Right atrium auricular region (tissue), 2 donors: Measurements from ENCODE around the gene CIBAR2. TPM values are rescaled to one million over a fixed set of nuclear protein-coding genes. Genes with fewer than 3 reads are reported as not detected.
"Not testable (repeated sequence)": the region's sequence is repeated elsewhere in the genome, so short reads cannot be mapped to it uniquely, and the experiment has no call there.

ENCODE experiments used
- DNase-seq: peaks from one replicate; pipeline ENCODE4 v3.0.0-alpha.2; 2019; ENCODE audit warnings: low spot score
- H3K27ac ChIP-seq, 2 donors: fragments of 200-600 bp; sonication (generic); 1 replicate in 1 of 2; 2 replicates in 1 of 2; pipeline ENCODE4 v1.5.1; 2016 to 2019
- H3K27me3 ChIP-seq, 2 donors: fragments of 200-600 bp; sonication (generic); one replicate each; pipeline versions ENCODE4 v1.5.1 to v1.6.0; 2017 to 2019
- H3K36me3 ChIP-seq: fragments of 200-600 bp; sonication (generic); one replicate; pipeline ENCODE4 v1.5.1; 2016
- H3K4me1 ChIP-seq, 2 donors: fragments of 200-600 bp; sonication (generic); one replicate each; pipeline versions ENCODE4 v1.5.1 to v1.6.0; 2017 to 2019
- H3K4me3 ChIP-seq, 2 donors: fragments of 200-600 bp; sonication (generic); 1 replicate in 1 of 2; 2 replicates in 1 of 2; pipeline ENCODE4 v1.5.1; 2017 to 2019; ENCODE audit warnings: mild to moderate bottlenecking in 1 of 2, moderate library complexity in 1 of 2
- H3K9me3 ChIP-seq, 2 donors: fragments of 200-600 bp; sonication (generic); one replicate each; pipeline ENCODE4 v1.5.1; 2019
- total RNA-seq, 2 donors: library from RNA; depleted of rRNA; stranded (reverse); fragments of >200 nt; gene quantifications; one replicate each; pipeline ENCODE4 v1.1.0, GENCODE V29; 2016
- TF ChIP-seq, protein P1 (sequence below), 2 donors: fragments of 200-600 bp; sonication (generic); IDR thresholded peaks; one replicate each; pipeline ENCODE4 v1.5.1; 2019; ENCODE audit warnings: antibody characterized with exemption in 2 of 2

The CIBAR2 gene
- total RNA-seq, 2 donors from 2014 or later, result not detected

DNA sequence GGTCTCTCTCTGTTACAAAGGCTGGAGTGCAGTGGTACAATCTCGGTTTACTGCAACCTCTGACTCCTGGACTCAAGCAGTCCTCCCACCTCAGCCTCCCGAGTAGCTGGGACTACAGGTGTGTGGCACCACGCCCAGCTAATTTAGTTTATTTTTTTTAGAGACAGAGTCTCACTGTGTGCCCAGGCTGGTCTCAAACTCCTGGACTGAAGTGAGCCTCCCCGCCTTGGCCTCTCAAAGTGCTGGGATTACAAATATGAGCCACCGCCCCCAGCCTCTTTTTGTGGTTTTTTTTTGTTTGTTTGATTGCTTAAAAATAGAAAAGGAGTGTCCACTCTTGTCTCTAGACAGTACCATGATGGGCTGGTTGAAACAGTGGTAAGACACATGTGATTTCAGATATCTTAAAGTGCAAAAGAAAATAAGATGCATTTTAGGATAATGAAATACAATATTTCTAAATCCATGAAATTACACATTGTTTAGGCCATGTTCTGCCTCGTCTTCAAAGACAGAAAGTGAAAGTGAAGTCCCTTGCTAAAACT lies 57.3 kb downstream of the CIBAR2 start:
- no peak for DNase-seq
- Histone ChIP-seq H3K4me1 (peaks cover 0 to 43% of the 10 kb centered on the region in 2 donors), H3K9me3 (no peaks in the 10 kb centered on the region), H3K27ac (peak overlapping the region; percentile 58 to 71), H3K36me3 (no peaks in the 10 kb centered on the region), H3K27me3 (no peaks in the 10 kb centered on the region), H3K4me3 (peak overlapping the region in 1 of 2 donors; percentile 18)
- TF ChIP-seq, protein P1, sequence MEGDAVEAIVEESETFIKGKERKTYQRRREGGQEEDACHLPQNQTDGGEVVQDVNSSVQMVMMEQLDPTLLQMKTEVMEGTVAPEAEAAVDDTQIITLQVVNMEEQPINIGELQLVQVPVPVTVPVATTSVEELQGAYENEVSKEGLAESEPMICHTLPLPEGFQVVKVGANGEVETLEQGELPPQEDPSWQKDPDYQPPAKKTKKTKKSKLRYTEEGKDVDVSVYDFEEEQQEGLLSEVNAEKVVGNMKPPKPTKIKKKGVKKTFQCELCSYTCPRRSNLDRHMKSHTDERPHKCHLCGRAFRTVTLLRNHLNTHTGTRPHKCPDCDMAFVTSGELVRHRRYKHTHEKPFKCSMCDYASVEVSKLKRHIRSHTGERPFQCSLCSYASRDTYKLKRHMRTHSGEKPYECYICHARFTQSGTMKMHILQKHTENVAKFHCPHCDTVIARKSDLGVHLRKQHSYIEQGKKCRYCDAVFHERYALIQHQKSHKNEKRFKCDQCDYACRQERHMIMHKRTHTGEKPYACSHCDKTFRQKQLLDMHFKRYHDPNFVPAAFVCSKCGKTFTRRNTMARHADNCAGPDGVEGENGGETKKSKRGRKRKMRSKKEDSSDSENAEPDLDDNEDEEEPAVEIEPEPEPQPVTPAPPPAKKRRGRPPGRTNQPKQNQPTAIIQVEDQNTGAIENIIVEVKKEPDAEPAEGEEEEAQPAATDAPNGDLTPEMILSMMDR (IDR thresholded peaks at IDR 0.05), result no peak

DNA sequence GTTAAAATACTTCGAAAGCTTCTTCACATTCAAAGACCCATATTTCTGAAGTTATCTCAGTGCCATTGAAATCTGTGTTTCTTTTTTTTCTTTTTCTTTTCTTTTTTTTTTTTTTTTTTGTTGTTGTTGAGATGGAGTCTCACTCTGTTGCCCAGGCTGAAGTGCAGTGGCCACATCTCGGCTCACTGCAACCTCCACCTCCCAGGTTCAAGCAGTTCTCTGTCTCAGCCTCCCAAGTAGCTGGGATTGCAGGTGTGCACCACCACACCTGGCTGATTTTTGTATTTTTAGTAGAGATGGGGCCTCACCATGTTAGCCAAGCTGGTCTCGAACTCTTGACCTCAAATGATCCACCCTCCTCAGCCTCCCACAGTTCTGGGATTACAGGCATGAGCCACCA lies 58.0 kb downstream of the CIBAR2 start:
- DNase-seq, H3K4me3 ChIP-seq, H3K36me3 ChIP-seq, H3K27me3 ChIP-seq, H3K9me3 ChIP-seq, H3K27ac ChIP-seq: not testable (repeated sequence)
- H3K4me1 ChIP-seq, result peaks cover 0 to 46% of the 10 kb centered on the region in 2 donors

DNA sequence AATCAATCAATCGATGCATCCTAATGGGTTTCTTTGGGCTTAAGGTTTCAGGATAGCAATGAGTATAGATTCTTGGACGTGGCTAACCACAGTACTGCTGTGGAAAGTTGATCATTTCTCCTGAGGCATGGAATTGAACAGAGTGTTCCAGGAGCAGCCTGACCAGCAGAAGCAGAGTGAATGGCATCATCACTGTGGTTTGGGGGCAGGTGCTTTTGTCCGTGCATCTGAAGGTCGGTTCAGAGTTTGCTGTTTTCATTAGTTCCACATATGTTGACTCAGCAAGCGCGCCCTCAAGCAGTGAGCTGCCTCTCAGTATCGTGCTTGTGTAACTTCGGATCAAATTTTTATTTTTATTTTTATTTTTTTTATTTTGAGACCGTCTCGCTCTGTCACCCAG lies 59.7 kb downstream of the CIBAR2 start:
- H3K4me1 ChIP-seq, result peaks cover 0 to 55% of the 10 kb centered on the region in 2 donors
- no peaks in the 10 kb centered on the region for H3K36me3 ChIP-seq
- no peak overlapping the region for H3K27ac ChIP-seq
- TF ChIP-seq, protein P1 (IDR thresholded peaks at IDR 0.05), result no peak
- no peaks in the 10 kb centered on the region for H3K27me3 ChIP-seq
- no peaks in the 10 kb centered on the region for H3K9me3 ChIP-seq
- H3K4me3 ChIP-seq, result no peak overlapping the region
- no peak for DNase-seq

DNA sequence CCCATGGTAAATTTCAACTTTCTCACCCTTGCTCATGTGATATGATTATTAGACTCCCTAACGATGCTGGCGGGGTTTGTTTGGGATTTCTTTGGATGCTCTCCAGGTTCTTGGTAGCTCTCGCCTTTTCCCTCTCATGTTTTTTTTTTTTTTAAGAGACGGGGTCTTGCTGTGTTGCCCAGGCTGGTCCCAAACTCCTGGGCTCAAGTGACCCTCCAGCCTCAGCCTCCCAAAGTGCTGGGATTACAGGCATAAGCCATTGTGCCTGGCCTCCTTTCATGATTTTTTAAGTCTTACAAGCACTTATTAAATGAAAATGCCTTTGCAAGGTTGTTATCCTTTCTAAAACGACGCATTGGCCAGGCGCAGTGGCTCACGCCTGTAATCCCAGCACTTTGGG lies 60.6 kb downstream of the CIBAR2 start:
- H3K9me3 ChIP-seq, result no peaks in the 10 kb centered on the region
- H3K27me3 ChIP-seq, result no peaks in the 10 kb centered on the region
- TF ChIP-seq, protein P1 (IDR thresholded peaks at IDR 0.05), result no peak
- H3K36me3 ChIP-seq, result no peaks in the 10 kb centered on the region
- no peak overlapping the region for H3K4me3 ChIP-seq
- no peak overlapping the region for H3K27ac ChIP-seq
- H3K4me1 ChIP-seq, result peaks cover 0 to 55% of the 10 kb centered on the region in 2 donors
- DNase-seq, result no peak

DNA sequence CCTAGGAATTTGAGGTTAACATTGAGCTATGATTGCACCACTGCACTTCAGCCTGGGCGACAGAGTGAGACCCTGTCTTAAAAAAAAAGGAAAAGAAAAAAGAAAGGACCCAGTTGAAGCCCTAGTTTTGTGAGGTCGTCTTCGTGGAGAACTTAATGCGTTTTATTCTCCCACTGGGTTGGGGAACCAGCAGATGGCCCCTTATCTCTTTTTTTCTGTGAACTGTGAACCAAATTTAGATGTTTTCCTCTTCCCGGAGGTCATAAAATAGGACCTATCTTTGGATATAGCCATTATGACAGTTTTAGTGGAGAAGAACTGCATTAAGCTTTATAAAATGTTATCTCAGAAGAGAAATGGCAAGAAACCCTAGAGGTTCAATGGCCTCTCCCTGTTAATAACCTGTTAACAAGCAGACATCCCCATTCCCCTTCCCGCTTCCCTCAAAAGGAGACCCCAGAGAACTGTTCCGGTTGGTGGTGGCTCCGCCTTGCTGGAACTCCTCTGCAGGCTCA lies 61.1 kb downstream of the CIBAR2 start:
- TF ChIP-seq, protein P1 (IDR thresholded peaks at IDR 0.05), result no peak
- no peaks in the 10 kb centered on the region for H3K9me3 ChIP-seq
- peaks cover 0 to 53% of the 10 kb centered on the region in 2 donors for H3K4me1 ChIP-seq
- H3K27ac ChIP-seq, result no peak overlapping the region
- no peak overlapping the region for H3K4me3 ChIP-seq
- H3K36me3 ChIP-seq, result no peaks in the 10 kb centered on the region
- no peak for DNase-seq
- H3K27me3 ChIP-seq, result no peaks in the 10 kb centered on the region

DNA sequence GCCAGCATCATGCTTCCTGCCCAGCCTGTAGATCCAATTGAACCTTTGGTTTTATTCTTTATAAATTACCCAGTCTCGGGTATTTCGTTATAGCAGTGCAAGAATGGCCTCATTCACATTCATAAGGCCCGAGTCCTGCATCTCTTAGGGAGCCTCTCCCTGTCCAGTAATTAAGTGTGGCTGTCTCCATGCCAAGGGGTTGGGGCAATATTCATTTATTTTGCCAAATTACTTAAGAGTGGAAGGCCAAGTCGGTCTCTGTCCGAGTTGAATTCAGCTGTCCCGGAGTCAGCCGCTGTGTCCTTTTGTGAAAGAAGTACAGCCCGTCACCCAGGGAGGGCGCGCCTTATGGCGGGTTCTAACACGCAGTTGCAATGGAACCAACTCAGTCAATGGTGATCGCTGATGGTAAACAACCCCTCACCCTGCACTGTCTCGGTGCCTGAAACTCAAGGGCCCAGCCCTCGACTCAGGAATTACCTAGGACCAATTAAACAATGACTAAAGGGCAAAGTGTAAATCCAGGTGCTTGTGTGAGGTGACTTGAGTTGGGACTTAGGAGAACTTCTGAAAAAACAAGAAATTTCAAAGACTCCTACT lies 62.5 kb downstream of the CIBAR2 start:
- TF ChIP-seq, protein P1 (IDR thresholded peaks at IDR 0.05), result no peak
- Histone ChIP-seq H3K27ac (no peak overlapping the region), H3K4me1 (peaks cover 0 to 40% of the 10 kb centered on the region in 2 donors), H3K4me3 (no peak overlapping the region), H3K9me3 (no peaks in the 10 kb centered on the region), H3K27me3 (no peaks in the 10 kb centered on the region), H3K36me3 (no peaks in the 10 kb centered on the region)
- DNase-seq, result no peak
